Psoas muscle (tissue), 8 donors: Measurements from ENCODE around the gene C11orf54. TPM values are rescaled to one million over a fixed set of nuclear protein-coding genes. Genes with fewer than 3 reads are reported as not detected.

ENCODE experiments used
- ATAC-seq, 4 donors: fragments of 200-7000 bp; cut with Tn5 transposase; one replicate each; pipeline ENCODE4 v1.9.1; 2020; ENCODE audit warnings: moderate library complexity in 3 of 4, mild to moderate bottlenecking in 2 of 4
- DNase-seq, 2 donors: peaks; one replicate each; pipeline ENCODE4 v3.0.0-alpha.2; 2020
- H3K27ac ChIP-seq: fragments of 200-600 bp; one replicate; pipeline ENCODE4 v1.8.0; 2022
- H3K27me3 ChIP-seq, 3 donors: fragments of 200-600 bp in 1 of 3; one replicate each; pipeline versions ENCODE4 v1.6.1 to v1.8.0; 2013 to 2022; ENCODE audit warnings: low read length in 2 of 3, mild to moderate bottlenecking in 2 of 3, moderate library complexity in 1 of 3; ENCODE audit not compliant: insufficient read depth in 3 of 3
- H3K36me3 ChIP-seq, 2 donors: fragments of 200-600 bp in 1 of 2; one replicate each; pipeline versions ENCODE4 v1.6.1 to v1.8.0; 2013 to 2022; ENCODE audit warnings: low read depth in 1 of 2, mild to moderate bottlenecking in 1 of 2, moderate library complexity in 1 of 2; ENCODE audit not compliant: insufficient read depth in 1 of 2
- H3K4me1 ChIP-seq: fragments of 200-600 bp; one replicate; pipeline ENCODE4 v1.8.0; 2022
- H3K4me3 ChIP-seq: fragments of 200-600 bp; one replicate; pipeline ENCODE4 v1.8.0; 2022; ENCODE audit warnings: mild to moderate bottlenecking
- H3K9me3 ChIP-seq: fragments of 200-600 bp; one replicate; pipeline ENCODE4 v1.8.0; 2022
- CTCF ChIP-seq: fragments of 200-600 bp; IDR thresholded peaks from one replicate; pipeline ENCODE4 v1.8.0; 2022; ENCODE audit warnings: antibody characterized with exemption
- WGBS, 3 donors: extraction: QIAGEN DNeasy Blood & Tissue Kit; methylation state at CpG; one replicate each; pipeline versions ENCODE4 v1.1.6 to v1.1.7; 2013; 5-methylcytosine and 5-hydroxymethylcytosine counted together
- intact Hi-C, 2 donors: fragments of 100-400 bp; cut with DNase I; formaldehyde crosslinking; loops; one replicate each; pipeline versions ENCODE4 v1.11.0 to v1.14.2; 2022
- polyA plus RNA-seq, 3 donors: library from polyadenylated mRNA; stranded (reverse); fragments of 200-250 nt; gene quantifications; one replicate each; pipeline ENCODE4 v1.2.3, GENCODE V29; 2013
- total RNA-seq, 4 donors: library from RNA; stranded (reverse); fragmentation: NEBNext Ultra II Directional in 2 of 4; extraction: Animal tissue kit (Norgen Biotek cat#: 25700) in 2 of 4; gene quantifications; one replicate each; pipeline versions ENCODE4 v1.2.1 to v1.2.4, GENCODE V29; 2021 to 2023
- donor health status: healthy with polysubstance abuse.
- donor health status: DM: no; HTN: no; CAD: no; lungs with moderate emphysema.
- donor health status: Bipolar disorder and iron deficiency.
- donor health status: healthy.
- donor health status: DM: yes; HTN: yes; CAD: no.
- donor health status: DM: no; HTN: no; CAD: no.
- donor health status: DM: no; HTN: no; CAD: no.
- donor health status: DM: yes; HTN: yes; CAD: no.

C11orf54 gene
- total and polyA plus RNA-seq, 7 donors = 17.6 to 60.6 (median 26.2) TPM

DNA sequence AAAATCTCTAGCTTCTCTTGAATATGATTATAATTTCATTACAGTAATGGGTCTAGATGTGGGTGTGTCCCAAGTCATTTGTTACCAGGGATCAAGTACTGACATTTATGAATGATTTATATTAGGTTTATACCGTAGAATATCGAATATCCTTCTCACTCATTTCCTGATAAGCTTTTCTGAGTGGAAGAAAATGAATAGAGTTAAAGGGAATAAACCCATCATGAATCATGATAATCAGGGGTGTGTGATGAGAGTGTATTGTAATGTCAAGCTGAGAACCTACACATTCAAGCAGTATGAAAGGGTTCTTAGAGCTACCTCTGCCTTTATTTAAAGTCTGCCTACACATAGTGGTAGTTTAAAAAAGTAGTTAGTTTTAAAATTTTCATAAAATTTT is 59.9 kb downstream of the C11orf54 start:
- DNase-seq (no peak), ATAC-seq (no peak)
- intact Hi-C loops = loop anchor here in 1 of 2 donors (10.0 kb wide), 1 partner anchor 117 kb away; no protein-coding TSS in a partner anchor
- no peaks in the 10 kb centered on the region for H3K9me3 ChIP-seq
- peaks cover 8 to 100% of the 10 kb centered on the region in 2 donors for H3K36me3 ChIP-seq
- WGBS, 3 donors = 32 to 43% (median 38%) methylated on average over 2 of the region's 2 CpGs
- H3K4me3 ChIP-seq = no peak overlapping the region
- H3K27me3 ChIP-seq = no peaks in the 10 kb centered on the region
- TF ChIP-seq CTCF = no peak
- H3K27ac ChIP-seq = no peak overlapping the region
- H3K4me1 ChIP-seq = no peaks in the 10 kb centered on the region

GRCh38 chr11:93804879-93805278 is 63.4 kb downstream of the C11orf54 start:
- Histone ChIP-seq H3K27me3 (no peaks in the 10 kb centered on the region), H3K9me3 (no peaks in the 10 kb centered on the region), H3K27ac (no peak overlapping the region), H3K36me3 (peaks cover 15 to 100% of the 10 kb centered on the region in 2 donors), H3K4me3 (no peak overlapping the region), H3K4me1 (no peaks in the 10 kb centered on the region)
- ATAC-seq (no peak), DNase-seq (no peak)
- intact Hi-C loops = loop anchor here in 1 of 2 donors (10.0 kb wide), 1 partner anchor 120 kb away; no protein-coding TSS in a partner anchor
- no peak for TF ChIP-seq CTCF
- WGBS, 3 donors = 95 to 100% (median 96%) methylated on average over 2 of the region's 2 CpGs

DNA sequence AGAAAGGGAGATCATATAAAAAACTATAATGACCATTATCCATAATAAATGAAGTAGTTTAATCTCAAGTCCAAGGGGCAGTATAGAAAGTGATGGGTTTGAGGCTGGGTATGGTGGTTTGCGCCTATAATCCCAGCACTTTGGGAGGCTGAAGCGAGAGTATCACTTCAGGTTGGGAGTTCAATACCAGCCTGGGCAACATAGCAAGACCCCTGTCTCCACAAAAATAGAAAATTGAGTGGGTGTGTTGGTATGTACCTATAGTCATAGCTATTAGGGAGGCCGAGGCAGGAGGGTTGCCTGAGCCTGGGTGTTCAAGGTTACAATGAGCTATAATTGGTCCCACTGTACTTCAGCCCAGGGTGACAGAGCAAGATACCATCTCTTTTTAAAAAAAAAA is 66.5 kb downstream of the C11orf54 start:
- Histone ChIP-seq H3K4me1 (no peaks in the 10 kb centered on the region), H3K9me3 (no peaks in the 10 kb centered on the region), H3K27ac (no peak overlapping the region), H3K4me3 (no peak overlapping the region), H3K36me3 (peaks cover 16 to 100% of the 10 kb centered on the region in 2 donors), H3K27me3 (no peaks in the 10 kb centered on the region)
- TF ChIP-seq CTCF = no peak
- DNase-seq (no peak), ATAC-seq (no peak)
- intact Hi-C loops = loop anchor here in 1 of 2 donors (10.0 kb wide), 1 partner anchor 123 kb away; no protein-coding TSS in a partner anchor
- 97% methylated on average over 3 of the region's 3 CpGs for WGBS, 3 donors

- TF ChIP-seq CTCF = no peak
- DNase-seq (no peak), ATAC-seq (no peak)
- WGBS, 3 donors = 92 to 97% (median 96%) methylated on average over 5 of the region's 5 CpGs
- Histone ChIP-seq H3K4me1 (no peaks in the 10 kb centered on the region), H3K9me3 (no peaks in the 10 kb centered on the region), H3K27me3 (no peaks in the 10 kb centered on the region), H3K27ac (no peak overlapping the region), H3K4me3 (no peak overlapping the region), H3K36me3 (peaks cover 5 to 75% of the 10 kb centered on the region in 2 donors)
- intact Hi-C loops = no loop called here
These were observed 72.5 kb downstream of the C11orf54 start for GRCh38 chr11:93813974-93814373.

Other genes with a start within 250 kb of the C11orf54 start
- gene SMCO4, start 198.3 kb upstream of the C11orf54 start, total RNA-seq = 10 to 100 TPM in 2 of 4 donors, 1 to 10 TPM in 2; 8.0 to 21.8 (median 9.5) TPM
- gene SMCO4, start 198.3 kb upstream of the C11orf54 start, polyA plus RNA-seq = 10 to 100 TPM in 1 of 3 donors, 1 to 10 TPM in 2; 3.5 to 10.8 (median 5.5) TPM
- gene CEP295, start 80.0 kb upstream of the C11orf54 start, total RNA-seq = 1 to 10 TPM; 3.8 to 5.1 (median 4.8) TPM
- 1 to 10 TPM; 3.1 to 6.3 (median 4.1) TPM for gene CEP295, start 80.0 kb upstream of the C11orf54 start, polyA plus RNA-seq
- gene TAF1D, start 177 bp upstream of the C11orf54 start, total RNA-seq = 10 to 100 TPM; 53.7 to 84.7 (median 79.2) TPM
- 100 to 1,000 TPM; 100 to 151 (median 111) TPM for gene TAF1D, start 177 bp upstream of the C11orf54 start, polyA plus RNA-seq
- gene MED17, start 42.6 kb downstream of the C11orf54 start, total RNA-seq = 10 to 100 TPM; 10.6 to 16.0 (median 13.0) TPM
- gene MED17, start 42.6 kb downstream of the C11orf54 start, polyA plus RNA-seq = 10 to 100 TPM in 2 of 3 donors, 1 to 10 TPM in 1; 7.1 to 11.2 (median 10.7) TPM
- under 1 TPM in 1 of 4 donors, not detected in 3; 0.26 TPM for gene VSTM5, start 108.9 kb downstream of the C11orf54 start, total RNA-seq
- under 1 TPM in 2 of 3 donors, not detected in 1; 0.01 TPM for gene VSTM5, start 108.9 kb downstream of the C11orf54 start, polyA plus RNA-seq